Keratinocyte (primary cell): ENCODE data around the gene ARL15. TPM values are rescaled to one million over a fixed set of nuclear protein-coding genes. Genes with fewer than 3 reads are reported as not detected.

Experiments used
- DNase-seq: peaks from one replicate; pipeline ENCODE4 v3.0.0-alpha.2; 2011; ENCODE audit warnings: low read depth, missing footprints, low spot score
- FAIRE-seq: peaks from 2 replicates; lab custom pipeline; 2011; peaks lifted over from hg19 to GRCh38; lab: Jason Lieb, UNC
- H2AFZ ChIP-seq: 2 replicates; pipeline ENCODE4 v1.6.0; 2012; ENCODE audit warnings: low read length, control low read depth, inconsistent platforms; ENCODE audit not compliant: control insufficient read depth
- H3K27ac ChIP-seq: 2 replicates; pipeline ENCODE4 v1.5.1; 2011; ENCODE audit warnings: low read length; ENCODE audit not compliant: control insufficient read depth, insufficient read depth
- H3K27me3 ChIP-seq: 3 replicates; pipeline ENCODE4 v1.6.0; 2011; ENCODE audit warnings: low read length; ENCODE audit not compliant: control insufficient read depth, insufficient read depth; ENCODE audit errors: extremely low read depth
- H3K36me3 ChIP-seq, 2 experiments: 2 replicates in 1 of 2; 3 replicates in 1 of 2; pipeline ENCODE4 v1.5.1; 2011; ENCODE audit warnings: low read length in 2 of 2, mild to moderate bottlenecking in 1 of 2; ENCODE audit not compliant: control insufficient read depth in 2 of 2, insufficient read depth in 2 of 2; ENCODE audit errors: extremely low read depth in 1 of 2
- H3K4me1 ChIP-seq: 3 replicates; pipeline ENCODE4 v1.5.1; 2011; ENCODE audit warnings: low read length; ENCODE audit not compliant: control insufficient read depth, insufficient read depth; ENCODE audit errors: extremely low read depth
- H3K4me2 ChIP-seq: 3 replicates; pipeline ENCODE4 v1.6.0; 2011; ENCODE audit warnings: low read depth, low read length; ENCODE audit not compliant: control insufficient read depth, insufficient read depth; ENCODE audit errors: extremely low read depth
- H3K4me3 ChIP-seq, 3 experiments: fragments of 200-600 bp in 1 of 3; sonication (generic) in 1 of 3; 2 replicates in 2 of 3; 3 replicates in 1 of 3; pipeline ENCODE4 v1.5.1; 2011 to 2016; ENCODE audit warnings: low read length in 3 of 3, mild to moderate bottlenecking in 3 of 3, control low read depth in 2 of 3, inconsistent platforms in 1 of 3, low read depth in 1 of 3, mixed read lengths in 1 of 3, mixed run types in 1 of 3, moderate library complexity in 1 of 3; ENCODE audit not compliant: control insufficient read depth in 2 of 3, insufficient read depth in 2 of 3; ENCODE audit errors: extremely low read depth in 1 of 3
- H3K79me2 ChIP-seq: 2 replicates; pipeline ENCODE4 v1.6.0; 2012; ENCODE audit warnings: low read length; ENCODE audit not compliant: control insufficient read depth, insufficient read depth
- H3K9ac ChIP-seq: 3 replicates; pipeline ENCODE4 v1.6.0; 2011; ENCODE audit warnings: low read length; ENCODE audit not compliant: control insufficient read depth, insufficient read depth; ENCODE audit errors: extremely low read depth
- H3K9me1 ChIP-seq: 3 replicates; pipeline ENCODE4 v1.6.0; 2011; ENCODE audit warnings: low read length; ENCODE audit not compliant: control insufficient read depth, insufficient read depth; ENCODE audit errors: extremely low read depth
- H3K9me3 ChIP-seq: 2 replicates; pipeline ENCODE4 v1.5.1; 2012; ENCODE audit warnings: low read depth, low read length; ENCODE audit not compliant: control insufficient read depth
- H4K20me1 ChIP-seq: 3 replicates; pipeline ENCODE4 v1.6.0; 2011; ENCODE audit warnings: low read length; ENCODE audit not compliant: control insufficient read depth, insufficient read depth; ENCODE audit errors: extremely low read depth
- CTCF ChIP-seq, 3 experiments: IDR thresholded peaks in 1 of 3; conservative IDR thresholded peaks in 1 of 3; optimal IDR thresholded peaks in 1 of 3; 2 replicates in 2 of 3; 3 replicates in 1 of 3; pipeline versions ENCODE3 to v1.5.1; 2011; ENCODE audit warnings: low read length in 3 of 3, mild to moderate bottlenecking in 3 of 3, moderate library complexity in 2 of 3, control low read depth in 1 of 3, inconsistent platforms in 1 of 3; ENCODE audit not compliant: insufficient read depth in 2 of 3; ENCODE audit errors: extremely low read depth in 1 of 3
- EZH2 ChIP-seq: IDR thresholded peaks from one replicate; pipeline ENCODE4 v1.6.1; 2012; ENCODE audit warnings: inconsistent platforms, mild to moderate bottlenecking, low read length, moderate library complexity
- dilution Hi-C: fragments of 300-500 bp; cut with MboI; formaldehyde crosslinking; loops from one replicate; pipeline ENCODE4 v1.7.0; 2020; ENCODE audit warnings: low sequenced_read_pairs; ENCODE audit not compliant: extremely low pct_ligation_motif_present
- polyA plus RNA-seq, 5 experiments: library from polyadenylated mRNA; depleted of rRNA in 3 of 5; stranded (reverse) in 3 of 5; stranded (forward) in 1 of 5; unstranded in 1 of 5; fragments of >200 nt; gene quantifications; 1 replicate in 1 of 5; 2 replicates in 3 of 5; 3 replicates in 1 of 5; pipeline versions ENCODE4 v1.2.1 to v1.2.3, GENCODE V29; 2011 to 2012; ENCODE audit warnings: missing spikeins in 2 of 5, low read depth in 1 of 5, low replicate concordance in 1 of 5

ARL15 gene
- polyA plus RNA-seq, 1 donor (not counting 4 experiments of a cell fraction or from before 2014, with no cell fraction given): 19.7 TPM

GRCh38 chr5:54274944-54275343 is 35.4 kb downstream of the ARL15 start:
- Histone ChIP-seq H3K27me3 (no peaks in the 10 kb centered on the region), H4K20me1 (no peaks in the 10 kb centered on the region), H3K4me2 (no peak overlapping the region), H3K36me3 (no peaks in the 10 kb centered on the region), H3K9me3 (no peaks in the 10 kb centered on the region), H3K27ac (no peak overlapping the region), H3K79me2 (no peaks in the 10 kb centered on the region), H3K9ac (no peak overlapping the region), H2AFZ (no peak overlapping the region), H3K4me1 (no peaks in the 10 kb centered on the region), H3K9me1 (peaks cover 2% of the 10 kb centered on the region), H3K4me3 (no peak overlapping the region)
- dilution Hi-C loops: no loop called here
- DNase-seq (no peak), FAIRE-seq (peak; percentile 41)
- TF ChIP-seq EZH2 (no peak), CTCF (optimal IDR thresholded peaks at IDR 0.05 in 1 of 3, IDR thresholded peaks at IDR 0.05 in 1 of 3, conservative IDR thresholded peaks at IDR 0.05 in 1 of 3; ENCODE audit: extremely low read depth in 1 of 3, insufficient read depth in 2 of 3, low read length in 3 of 3) (no peak)

- Histone ChIP-seq H3K4me2 (no peak overlapping the region), H3K4me1 (no peaks in the 10 kb centered on the region), H3K9me1 (peaks cover 2% of the 10 kb centered on the region), H2AFZ (no peak overlapping the region), H3K27ac (no peak overlapping the region), H3K36me3 (no peaks in the 10 kb centered on the region), H3K9me3 (no peaks in the 10 kb centered on the region), H3K4me3 (no peak overlapping the region), H3K9ac (no peak overlapping the region), H4K20me1 (no peaks in the 10 kb centered on the region), H3K27me3 (no peaks in the 10 kb centered on the region), H3K79me2 (no peaks in the 10 kb centered on the region)
- dilution Hi-C loops: no loop called here
- DNase-seq (no peak), FAIRE-seq (no peak)
- TF ChIP-seq CTCF (optimal IDR thresholded peaks at IDR 0.05 in 1 of 3, IDR thresholded peaks at IDR 0.05 in 1 of 3, conservative IDR thresholded peaks at IDR 0.05 in 1 of 3; ENCODE audit: extremely low read depth in 1 of 3, insufficient read depth in 2 of 3, low read length in 3 of 3) (no peak), EZH2 (no peak)
Observed at GRCh38 chr5:54273715-54274114, 36.7 kb downstream of the ARL15 start.
